HG03060 (cell line): ENCODE data around the gene DPYSL4.

ENCODE experiments used
- ATAC-seq: cut with Tn5 transposase; IDR thresholded peaks from one replicate; pipeline ENCODE4 v1.9.1; 2021; ENCODE audit warnings: low read depth, moderate number of reproducible peaks; ENCODE audit not compliant: unreplicated experiment

The DPYSL4 gene

DNA sequence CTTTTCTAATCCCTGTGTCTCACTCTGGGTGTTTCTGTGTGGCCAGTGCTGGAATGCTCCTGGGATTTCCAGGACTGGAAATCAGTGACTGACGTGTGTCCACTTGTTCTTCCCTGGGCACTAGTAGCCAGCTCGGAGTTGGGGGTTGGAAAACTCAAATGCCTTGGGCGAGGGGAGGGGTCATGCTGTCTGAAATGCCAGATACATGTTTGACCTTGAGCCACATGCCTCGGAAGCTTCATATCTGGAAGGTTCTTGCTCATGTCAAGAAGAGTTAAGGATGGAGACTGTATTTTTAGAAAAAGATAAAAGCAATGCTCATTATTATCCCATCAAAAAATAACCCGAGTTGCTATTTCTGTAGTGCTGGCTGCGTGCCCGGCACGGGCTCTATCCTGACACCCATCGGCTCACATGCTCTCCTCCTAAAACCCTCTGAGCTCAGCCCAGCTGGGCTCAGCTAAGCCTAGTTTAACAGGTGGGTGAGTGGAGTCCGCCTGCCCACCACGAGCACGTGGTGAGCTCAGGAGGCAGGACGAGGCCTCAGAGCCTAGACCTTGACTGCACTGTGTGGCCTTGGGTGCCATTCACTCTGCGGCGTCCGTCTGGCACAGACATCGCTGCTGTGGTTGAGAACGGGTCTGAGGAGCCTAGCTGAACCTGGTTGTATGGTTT, 6.4 kb downstream of the DPYSL4 start:
- no peak for ATAC-seq

DNA sequence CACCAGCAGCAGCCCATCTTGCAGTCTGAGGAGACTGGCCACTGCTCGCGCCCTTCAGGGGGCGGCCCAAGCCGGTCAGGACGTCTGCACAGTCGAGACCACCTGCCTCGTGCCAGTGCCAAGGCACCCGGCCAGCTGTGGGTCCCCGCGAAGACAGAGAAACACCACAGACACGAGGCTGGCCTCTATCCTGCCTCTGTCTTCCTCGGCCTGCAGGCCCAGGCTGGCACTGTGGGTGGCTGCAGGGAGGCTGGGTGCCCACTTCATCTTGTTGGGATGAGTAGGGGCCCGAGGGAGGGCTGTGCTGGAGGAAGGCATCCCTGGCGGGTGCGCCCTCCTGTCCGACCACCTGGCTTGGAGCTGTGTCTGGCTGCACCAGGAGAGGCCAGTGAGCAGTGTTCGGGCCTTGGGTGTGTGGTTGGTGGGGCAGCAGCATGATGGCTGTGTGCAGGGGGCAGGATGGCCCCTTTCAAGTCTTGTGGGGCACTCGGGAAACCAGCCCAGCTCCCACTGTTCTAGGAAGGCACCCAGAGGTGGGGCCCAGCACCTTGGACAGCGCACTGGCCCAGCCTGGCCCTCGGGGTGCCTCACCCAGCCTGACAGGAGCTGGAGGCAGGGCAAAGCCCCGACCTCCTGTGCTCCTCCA, 7.3 kb downstream of the DPYSL4 start:
- ATAC-seq: no peak

DNA sequence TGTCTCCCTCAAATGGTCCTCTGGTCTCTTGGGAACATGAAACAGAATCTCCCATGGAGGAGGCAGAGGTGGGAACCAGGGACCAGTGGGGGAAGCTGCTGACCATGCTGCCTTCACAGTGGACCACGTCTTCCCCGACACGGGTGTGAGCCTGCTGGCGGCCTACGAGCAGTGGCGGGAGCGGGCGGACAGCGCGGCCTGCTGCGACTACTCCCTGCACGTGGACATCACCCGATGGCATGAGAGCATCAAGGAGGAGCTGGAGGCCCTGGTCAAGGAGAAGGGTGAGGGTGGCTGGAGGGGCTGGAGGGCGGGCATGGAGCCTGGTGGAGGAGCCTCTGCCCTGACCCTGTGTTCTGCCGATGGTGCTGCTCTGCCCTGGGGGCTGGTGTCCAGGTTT, 8.0 kb downstream of the DPYSL4 start:
- ATAC-seq: no peak

DNA sequence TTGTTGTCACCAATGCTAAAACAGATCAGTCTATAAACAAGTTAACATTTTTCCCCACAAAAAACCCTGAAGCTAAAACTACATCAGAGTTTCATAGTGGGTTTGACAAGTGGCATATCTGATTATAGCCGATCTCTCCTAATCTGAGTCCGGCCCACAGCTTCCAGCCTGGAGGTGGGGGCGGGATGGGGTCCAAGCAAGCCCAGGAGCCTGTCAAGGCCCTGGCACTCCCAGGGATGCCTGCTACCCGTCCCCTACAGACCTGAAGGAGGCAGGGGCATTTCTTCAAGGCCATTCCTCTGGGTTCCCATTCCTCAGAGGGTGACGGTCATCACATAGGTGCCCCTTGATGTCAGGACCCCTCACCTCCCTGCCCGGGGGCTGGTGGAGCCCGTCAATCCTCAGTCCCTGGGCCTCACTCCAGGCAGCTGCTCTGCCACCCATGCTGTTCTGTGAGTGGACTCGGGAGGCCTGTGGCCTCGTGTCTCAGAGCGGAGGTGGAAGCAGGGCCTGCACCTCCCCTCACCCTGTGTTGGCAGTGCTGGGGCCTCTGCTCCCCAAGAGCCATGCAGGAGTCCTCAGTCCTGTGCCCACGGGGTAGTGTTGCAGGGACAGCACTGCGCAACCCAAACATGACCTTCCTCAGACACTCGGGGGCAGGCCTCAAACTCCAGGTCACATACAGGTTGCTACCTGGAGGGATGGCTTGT, 8.8 kb downstream of the DPYSL4 start:
- ATAC-seq: no peak

DNA sequence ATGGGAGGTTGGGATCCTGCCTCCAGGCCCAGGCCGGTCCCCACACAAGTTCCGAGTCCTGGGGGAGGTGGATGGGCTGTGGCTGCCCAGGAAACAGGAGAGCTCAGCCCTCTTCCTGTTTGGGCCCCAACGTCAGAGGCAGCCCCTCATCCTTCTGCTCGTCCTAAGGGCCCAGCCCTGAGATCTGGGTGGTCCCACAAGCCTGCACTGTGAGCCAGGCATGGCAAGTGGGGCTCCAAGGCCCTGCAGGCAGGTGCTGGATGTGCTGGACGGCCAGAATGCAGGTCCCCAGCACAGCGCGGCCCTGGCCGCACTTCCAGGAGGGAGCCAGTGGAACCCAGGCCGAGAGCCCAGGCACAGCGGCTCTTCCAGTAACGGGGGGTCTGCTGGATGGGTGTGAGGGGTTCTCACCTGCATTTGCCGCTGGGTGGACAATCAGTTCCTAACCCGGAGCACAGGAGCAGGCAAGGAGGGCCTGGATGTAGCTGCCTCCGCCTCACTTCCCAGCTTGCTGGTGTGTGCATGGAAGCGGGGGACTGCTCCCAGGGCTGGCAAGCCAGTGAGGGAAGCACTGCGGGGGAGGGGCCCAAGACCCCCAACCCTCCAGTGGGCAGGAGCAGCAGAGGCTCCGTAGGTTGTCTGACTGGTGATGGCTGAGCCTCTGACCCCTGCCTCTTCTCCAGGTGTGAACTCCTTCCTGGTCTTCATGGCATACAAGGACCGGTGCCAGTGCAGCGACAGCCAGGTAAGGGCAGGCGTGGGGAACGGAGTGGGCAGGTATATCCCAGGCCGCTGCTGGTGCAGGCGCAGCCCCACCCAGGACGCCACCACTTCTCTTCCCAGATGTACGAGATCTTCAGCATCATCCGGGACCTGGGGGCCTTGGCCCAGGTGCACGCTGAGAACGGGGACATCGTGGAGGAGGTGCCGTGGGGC, 9.7 kb downstream of the DPYSL4 start:
- ATAC-seq: no peak

DNA sequence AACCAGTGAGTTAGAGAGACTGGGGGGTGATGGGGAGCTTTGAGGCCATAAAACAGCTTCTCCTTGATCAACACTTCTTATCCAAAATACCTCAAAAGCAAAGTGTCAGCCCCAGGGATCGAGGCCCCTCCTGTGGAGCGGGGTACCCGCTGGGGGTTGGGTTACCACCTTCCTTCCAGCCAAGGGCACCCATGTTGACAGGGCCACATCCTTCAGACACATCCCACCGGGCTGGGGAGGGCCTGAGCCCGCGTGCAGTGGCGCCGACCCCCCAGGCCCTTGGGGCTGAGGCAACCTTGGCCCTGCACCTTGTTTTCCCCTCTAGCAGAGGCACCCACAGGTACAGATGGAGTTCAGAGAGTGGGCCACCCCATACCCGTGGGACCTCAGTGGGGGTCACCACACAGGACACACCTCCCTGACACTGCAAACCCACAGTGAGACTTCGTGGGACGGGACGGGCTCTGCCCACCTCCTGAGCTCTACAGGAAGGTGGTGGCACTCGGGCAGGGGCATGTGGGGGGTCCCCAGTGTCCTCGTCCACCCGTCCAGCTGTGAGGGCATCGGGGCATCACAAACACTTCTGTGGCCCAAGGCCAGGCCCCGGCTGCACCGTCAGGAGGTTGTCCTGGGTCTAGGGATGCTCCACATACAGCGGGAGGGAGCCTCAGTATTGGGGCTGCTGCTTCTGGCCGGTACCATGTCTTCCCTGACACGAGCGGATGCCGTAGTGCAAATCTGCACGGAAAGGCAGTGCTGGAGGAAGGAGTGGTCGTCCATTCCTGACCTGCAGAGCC, 10.7 kb downstream of the DPYSL4 start:
- ATAC-seq: no peak

DNA sequence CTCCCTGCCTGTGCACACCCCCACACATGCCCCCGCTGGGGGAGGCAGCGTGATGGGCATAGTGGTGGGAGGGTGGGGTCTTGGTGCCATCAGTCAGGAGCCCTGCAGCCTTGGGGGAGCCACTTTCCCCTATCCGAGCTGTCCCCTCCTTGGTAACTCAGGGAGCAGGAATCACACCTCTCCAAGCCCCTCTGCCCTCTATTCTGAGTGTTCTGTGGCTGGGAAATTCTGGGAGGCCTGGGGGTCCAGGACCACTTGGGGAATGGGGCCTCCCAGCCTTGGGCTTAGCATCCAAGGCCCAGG, 11.3 kb downstream of the DPYSL4 start:
- no peak for ATAC-seq

DNA sequence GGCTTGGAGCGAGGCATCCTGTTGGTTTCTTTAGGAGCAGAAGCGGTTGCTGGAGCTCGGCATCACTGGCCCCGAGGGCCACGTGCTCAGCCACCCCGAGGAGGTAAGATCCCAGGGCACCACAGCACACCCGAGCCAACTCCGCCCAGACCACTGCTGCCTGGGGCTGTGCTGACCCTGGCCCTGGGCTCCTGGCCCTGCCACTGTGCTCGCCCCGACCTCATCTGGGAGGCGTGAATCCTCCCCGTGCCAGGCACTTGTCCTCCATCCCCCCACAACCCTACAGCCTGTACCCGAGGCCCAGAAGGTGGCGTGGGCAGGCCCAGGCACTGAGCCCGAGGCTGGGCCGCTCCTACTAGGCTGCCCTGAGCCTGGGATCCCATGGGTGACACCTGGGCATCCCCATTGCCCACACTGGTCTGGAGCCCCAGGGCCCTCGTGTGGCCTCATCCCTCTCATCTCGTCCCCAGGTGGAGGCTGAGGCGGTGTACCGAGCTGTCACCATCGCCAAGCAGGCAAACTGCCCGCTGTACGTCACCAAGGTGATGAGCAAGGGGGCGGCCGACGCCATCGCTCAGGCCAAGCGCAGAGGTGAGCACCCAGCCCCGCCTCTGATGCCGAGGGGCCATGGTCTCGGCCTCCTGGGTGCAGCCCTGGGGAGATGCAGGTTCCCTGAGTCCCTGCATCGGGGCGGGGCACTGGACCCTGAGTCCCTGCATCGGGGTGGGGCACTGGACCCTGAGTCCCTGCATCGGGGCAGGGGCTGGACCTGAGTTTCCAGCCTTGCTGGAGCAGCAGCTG, 11.8 kb downstream of the DPYSL4 start:
- no peak for ATAC-seq

DNA sequence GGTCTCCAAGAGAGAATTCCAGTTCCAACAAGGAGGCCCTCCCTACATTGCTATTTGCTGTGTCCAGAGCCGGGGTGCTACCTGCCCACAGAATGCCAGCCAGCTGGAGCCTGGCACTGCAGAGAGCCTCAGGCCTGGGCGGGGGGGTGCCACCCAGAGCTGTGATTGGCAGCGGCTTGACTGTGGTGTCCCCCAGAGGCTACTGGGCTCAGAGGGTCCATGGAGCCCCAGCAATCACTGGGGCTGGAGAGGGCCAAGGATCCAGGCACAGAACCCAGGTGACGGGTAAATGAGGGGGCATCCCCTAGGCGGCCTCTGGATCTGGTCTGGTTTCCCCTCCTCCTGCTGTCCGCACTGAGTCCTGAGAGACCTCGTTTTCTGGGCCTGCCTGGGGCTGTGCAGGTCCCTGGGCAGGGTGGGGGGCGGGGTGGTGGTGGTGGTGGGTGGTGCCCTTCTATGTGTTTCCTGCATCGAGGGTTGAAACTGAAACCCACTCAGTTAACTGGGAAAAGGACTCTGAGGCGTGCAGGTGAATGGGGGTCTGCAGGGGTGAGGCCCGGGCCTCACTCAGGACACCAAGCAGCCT, 12.6 kb downstream of the DPYSL4 start:
- no peak for ATAC-seq

DNA sequence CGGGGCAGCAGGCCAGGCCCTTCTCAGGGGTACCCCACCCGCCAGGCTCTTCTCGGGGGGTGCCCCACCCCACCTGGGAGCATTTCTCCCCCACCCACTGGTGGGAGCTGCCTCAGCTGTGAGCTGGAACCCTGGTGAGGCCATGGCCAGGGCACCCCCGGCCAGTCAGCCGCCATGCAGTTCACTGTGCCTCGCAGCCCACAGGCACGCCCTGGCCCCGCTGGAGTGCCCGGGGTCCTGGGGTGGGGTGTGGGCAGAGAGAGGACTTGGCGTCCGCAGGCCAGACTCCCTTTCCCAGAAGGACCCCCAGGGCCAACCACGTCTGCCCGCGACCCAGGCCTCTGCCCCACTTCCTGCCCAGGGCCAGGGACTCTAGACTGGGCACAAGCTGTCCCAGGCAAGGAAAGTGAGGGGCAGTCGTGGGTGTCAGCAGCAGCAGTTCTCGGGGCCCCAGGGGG, 13.1 kb downstream of the DPYSL4 start:
- ATAC-seq: no peak

DNA sequence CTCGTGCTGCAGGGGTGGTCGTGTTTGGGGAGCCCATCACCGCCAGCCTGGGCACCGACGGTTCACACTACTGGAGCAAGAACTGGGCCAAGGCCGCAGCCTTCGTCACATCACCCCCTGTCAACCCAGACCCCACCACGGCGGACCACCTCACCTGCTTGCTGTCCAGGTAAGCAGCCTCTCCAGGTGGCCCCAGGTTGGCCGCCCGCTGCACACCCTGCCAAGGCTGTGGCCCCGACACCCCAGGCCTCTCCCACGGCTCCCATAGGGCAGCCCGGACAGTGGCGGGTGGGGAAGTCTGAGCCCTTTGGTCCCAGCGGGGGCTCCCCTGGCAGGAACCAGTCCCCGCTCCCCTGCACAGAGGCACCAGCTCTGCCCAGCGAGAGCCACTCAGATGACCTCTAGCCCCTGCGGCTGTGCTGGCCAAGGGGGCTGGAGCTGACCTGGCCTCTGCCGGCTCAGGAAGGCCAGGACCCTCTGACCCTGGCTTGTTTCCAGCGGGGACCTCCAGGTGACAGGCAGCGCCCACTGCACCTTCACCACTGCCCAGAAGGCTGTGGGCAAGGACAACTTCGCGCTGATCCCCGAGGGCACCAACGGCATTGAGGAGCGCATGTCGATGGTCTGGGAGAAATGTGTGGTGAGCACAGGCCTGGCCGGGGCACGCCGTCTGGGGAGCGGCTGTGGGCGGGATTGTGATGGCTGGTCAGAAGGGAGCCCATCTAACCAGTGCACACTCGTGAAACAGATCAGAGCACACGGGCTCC, 13.8 kb downstream of the DPYSL4 start:
- ATAC-seq: no peak

DNA sequence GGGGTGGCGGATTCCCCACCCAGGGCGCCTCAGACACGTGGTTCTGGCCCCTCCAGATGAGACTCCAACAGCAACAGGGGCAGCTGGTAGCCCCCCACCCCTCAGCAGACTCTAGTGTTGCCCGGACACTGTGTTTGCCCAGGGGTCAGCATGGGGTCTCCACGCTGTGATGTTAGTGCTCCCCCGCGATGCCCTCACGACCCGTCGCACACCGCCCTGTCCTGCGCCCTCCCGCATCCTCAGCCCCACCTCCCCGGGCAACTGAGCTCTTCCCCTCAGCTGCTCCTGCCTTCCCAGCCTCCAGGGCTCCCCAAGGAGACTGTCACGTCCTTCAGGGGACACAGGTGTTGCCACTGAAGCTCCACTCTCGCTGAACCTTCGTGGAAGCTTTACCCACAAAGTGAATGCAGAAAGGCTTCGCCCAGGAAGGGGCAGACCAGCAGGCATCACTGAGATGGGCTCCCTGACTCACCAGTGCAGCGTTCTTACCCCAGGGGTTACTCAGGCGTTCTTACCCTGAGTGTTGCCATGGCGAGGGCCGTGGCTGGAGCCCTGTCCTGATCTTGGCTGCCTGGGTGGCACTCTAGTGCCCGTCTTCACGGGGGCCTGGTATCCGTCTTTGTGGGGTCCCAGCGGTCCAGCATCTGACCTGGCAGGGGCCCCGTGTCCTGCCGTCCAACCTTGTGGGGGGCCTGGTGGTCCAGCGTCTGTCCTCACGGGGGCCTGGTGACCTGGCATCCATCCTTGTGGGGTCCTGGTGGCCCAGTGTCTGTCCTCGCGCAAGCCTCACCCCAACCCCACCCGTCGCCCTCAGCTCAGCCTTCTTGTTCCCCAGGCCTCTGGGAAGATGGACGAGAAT, 14.6 kb downstream of the DPYSL4 start:
- no peak for ATAC-seq

DNA sequence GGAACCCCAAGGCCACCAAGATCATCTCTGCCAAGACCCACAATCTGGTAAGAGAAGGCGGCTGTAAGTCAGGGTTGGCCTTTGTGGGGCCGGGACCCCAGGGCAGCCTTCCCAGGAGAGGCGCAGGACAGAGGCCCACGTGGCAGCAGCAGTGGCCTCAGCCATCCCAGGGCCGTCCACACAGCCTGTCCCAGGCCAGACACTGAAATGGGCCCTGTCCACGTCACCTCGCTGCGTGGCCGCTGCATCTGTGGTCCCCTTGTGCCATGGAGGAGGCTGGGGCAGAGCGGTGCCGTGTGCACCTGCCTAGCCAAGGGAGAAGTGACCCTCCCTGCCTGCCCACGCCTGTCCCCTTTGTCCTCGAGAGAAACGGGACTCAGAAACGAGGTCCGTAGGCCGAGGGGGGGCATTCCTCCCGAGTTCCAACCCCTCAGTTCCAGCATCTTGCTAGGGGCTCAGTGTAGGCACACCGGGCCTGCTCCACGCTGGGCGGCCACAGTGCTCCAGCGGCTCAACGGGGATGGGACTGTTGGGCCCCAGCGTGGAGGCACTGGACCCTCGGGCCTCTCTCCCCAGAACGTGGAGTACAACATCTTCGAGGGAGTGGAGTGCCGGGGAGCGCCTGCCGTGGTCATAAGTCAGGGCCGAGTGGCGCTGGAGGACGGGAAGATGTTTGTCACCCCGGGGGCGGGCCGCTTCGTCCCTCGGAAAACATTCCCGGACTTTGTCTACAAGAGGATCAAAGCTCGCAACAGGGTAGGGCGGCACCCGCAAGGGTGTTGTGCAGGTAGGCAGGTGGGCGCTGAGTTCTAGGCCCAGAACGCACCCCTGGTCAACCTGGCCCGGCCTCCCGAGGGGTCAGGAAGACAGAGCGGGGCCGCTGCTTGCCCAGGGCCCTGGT, 15.6 kb downstream of the DPYSL4 start:
- ATAC-seq: no peak

DNA sequence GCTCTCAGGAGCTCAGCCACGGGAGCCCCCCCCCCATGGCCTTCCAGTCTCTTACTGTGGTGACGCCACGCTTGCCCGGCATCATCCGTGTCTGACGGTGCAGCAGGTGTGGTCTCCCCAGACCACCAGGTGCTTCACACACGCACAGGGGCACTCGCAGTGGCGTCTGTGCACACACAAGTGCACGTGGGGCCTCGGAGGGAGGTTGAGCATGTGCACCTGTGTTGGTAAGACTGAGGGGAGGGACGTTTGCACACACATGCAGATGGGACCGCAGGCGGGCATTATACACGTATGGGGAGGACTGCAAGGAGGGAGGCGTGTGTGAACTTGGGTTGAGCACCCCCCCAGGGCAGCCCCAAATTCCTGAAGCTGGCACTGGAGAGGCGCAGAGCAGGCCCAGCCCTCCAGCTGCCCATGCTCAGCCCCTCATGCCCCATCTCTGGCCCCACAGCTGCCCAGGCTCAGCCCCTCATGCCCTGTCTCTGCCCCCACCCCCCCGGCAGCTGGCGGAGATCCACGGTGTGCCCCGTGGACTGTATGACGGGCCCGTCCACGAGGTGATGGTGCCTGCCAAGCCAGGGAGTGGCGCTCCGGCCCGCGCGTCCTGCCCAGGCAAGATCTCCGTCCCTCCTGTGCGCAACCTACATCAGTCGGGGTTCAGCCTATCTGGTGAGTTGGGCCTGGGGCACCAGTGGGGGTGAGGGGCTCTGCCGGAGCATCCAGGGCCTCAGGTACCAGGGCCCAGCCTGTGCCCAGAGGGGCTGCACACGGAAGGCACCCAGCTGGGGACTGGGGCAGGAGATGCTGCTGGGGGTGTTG, 16.7 kb downstream of the DPYSL4 start:
- ATAC-seq: no peak

DNA sequence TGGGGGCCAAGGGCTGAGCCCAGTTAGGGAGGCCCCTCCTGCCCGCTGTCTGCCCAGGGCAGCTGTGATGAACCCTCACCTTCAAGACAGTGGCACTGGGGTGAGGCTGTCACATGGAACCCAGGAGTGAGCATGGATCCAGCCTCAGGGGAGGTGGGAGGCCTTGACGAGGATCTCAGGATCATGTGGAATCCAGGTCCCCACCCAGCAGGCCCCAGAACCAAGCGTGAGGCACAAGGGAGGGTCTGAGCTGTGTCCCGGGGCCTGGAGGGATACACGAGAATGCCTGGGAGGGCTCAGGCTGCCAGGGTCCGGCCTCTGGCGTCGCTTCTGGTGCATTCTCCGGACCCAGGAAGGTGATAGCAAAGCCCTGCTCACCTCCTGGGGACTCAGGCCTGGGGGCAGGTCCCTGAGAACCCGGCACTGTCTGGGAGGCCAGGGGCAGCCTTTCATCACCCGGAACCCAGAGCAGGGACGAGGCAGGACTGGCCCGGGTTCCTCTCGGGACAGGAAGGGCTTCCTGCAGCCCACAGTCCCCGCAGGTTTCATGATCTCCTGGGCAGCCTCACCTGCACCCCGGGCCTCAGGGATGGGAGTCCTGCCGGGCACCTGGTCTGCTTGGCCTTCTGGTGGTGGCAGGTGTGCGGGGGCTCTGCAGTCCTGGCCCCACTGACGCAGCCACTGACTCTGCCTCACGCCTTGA, 17.5 kb downstream of the DPYSL4 start:
- ATAC-seq: no peak
